Measurements from ENCODE around the gene ACOXL.

The ACOXL gene

GRCh38 chr2:110819711-110820110 lies 87.3 kb downstream of the ACOXL start:
- DNase-seq (ENCODE audit: insufficient read length, low spot score) (no peak), FAIRE-seq (no peak)

DNA sequence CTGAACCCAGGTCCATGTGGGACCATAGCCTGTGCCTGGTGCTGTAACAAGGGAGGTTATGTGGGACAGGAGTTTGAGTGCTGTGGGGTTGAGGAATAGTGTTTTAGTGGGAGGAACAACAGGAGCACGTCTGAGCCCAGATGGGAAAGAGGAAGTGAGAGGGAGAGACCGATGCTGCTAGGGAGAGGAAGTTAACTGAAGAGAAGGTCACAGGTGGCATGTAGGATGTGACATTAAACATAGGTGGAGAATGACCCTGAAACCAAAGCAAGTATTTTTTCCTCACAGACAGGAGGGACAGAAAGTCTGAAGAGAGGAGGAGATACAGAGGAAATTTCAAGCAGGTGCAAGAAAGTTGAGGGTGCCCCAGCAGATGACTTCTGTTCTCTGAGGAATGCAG lies 87.8 kb downstream of the ACOXL start:
- DNase-seq (ENCODE audit: insufficient read length, low spot score), result no peak
- FAIRE-seq, result no peak

GRCh38 chr2:110823165-110823564 lies 90.8 kb downstream of the ACOXL start:
- FAIRE-seq, result no peak
- no peak for DNase-seq (ENCODE audit: insufficient read length, low spot score)

DNA sequence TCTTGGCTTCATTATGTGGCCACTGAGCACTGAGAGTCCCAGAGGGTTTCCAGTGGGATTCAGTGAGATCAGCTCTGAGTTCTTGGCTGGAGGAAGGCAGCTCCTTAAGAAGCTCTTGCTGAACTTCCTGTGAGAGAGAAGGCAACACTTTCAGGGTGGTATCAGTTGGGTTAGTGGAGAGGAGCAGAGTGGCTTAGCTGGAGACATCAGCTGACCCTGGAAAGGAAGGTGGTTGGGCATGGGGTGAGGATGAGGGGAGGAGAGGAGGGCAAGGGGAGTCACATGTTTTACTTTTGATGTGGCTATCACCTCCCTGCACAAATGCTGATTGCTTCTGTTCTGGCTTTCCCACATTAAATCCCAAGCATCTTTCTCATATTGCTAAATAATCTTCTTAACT lies 95.1 kb downstream of the ACOXL start:
- FAIRE-seq, result no peak
- no peak for DNase-seq (ENCODE audit: insufficient read length, low spot score)

DNA sequence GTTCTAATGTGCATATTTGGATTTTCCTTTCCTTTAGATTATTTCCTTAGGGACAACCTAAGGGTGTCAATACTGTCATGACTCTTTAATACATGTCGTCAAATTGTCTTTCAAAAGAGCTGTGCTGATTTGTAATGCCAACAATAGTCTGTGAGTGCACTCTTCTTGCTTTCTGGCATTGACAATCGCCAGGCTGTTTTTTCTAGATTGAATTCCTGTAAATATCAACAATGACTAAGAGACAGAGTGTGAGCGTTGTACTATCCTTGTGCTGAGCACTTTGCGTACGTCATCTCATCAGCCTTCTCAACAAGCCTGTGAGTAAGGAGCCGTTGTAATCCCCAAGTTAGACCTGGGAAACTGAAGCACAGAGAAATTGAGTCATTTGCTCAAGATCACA lies 96.0 kb downstream of the ACOXL start:
- DNase-seq (ENCODE audit: insufficient read length, low spot score), result no peak
- no peak for FAIRE-seq

DNA sequence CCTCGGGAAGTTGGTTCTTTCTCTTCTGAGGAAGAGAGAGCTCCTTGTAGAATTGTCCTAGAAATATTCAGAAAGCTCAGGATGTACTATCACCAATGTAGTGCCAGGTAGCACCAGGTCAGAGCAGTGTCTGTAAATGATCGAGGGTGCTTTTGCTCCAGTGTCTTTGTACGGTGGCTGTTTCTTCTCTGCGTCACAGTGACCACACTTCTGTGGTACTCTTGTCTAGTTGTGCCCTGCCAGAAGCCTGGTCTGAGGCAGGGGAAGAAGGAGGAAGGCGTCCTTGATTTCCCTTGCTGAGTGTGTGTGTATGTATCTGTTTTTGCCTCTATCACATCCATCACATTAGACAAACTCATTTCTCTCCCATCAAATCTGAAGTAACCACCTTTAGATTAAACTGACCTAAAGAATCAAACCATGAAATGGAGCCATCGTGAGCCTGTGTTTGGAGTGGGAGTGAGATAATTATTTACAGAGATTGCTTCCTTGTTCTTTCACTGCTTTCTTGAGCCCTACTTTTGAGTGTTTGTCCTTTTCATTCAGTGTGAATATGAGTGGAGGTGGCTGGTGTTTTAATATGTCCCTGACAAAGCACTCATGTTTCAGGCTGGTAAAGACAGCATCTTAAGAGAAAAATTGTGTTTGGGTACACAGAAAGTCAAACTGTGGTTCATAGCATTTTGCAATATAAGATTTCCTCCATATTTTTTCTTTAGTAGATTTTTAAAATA lies 97.2 kb downstream of the ACOXL start:
- DNase-seq (ENCODE audit: insufficient read length, low spot score), result no peak
- FAIRE-seq, result no peak

DNA sequence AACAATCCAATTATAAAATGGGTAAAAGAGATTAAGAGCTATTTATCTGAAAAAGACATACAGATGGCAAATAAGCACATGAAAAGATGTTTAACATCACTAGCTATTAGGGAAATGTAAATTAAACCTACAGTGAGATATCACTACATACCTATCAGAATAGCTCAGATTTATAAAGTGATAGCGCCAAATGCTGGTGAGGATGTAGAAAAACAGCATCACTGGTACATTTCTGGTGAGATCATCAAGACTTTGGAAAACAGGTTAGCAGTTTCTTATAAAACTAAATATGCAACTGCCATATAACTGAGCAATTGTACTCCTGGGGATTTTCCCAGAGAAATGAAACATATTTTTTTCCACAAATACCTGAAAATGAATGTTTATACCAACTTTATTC lies 100.4 kb downstream of the ACOXL start:
- FAIRE-seq (no peak), DNase-seq (ENCODE audit: insufficient read length, low spot score) (no peak)

- no peak for FAIRE-seq
- no peak for DNase-seq (ENCODE audit: insufficient read length, low spot score)
Measured at GRCh38 chr2:110834134-110834827, 101.9 kb downstream of the ACOXL start.

GRCh38 chr2:110836671-110837070 lies 104.3 kb downstream of the ACOXL start:
- DNase-seq (ENCODE audit: insufficient read length, low spot score) (no peak), FAIRE-seq (no peak)

DNA sequence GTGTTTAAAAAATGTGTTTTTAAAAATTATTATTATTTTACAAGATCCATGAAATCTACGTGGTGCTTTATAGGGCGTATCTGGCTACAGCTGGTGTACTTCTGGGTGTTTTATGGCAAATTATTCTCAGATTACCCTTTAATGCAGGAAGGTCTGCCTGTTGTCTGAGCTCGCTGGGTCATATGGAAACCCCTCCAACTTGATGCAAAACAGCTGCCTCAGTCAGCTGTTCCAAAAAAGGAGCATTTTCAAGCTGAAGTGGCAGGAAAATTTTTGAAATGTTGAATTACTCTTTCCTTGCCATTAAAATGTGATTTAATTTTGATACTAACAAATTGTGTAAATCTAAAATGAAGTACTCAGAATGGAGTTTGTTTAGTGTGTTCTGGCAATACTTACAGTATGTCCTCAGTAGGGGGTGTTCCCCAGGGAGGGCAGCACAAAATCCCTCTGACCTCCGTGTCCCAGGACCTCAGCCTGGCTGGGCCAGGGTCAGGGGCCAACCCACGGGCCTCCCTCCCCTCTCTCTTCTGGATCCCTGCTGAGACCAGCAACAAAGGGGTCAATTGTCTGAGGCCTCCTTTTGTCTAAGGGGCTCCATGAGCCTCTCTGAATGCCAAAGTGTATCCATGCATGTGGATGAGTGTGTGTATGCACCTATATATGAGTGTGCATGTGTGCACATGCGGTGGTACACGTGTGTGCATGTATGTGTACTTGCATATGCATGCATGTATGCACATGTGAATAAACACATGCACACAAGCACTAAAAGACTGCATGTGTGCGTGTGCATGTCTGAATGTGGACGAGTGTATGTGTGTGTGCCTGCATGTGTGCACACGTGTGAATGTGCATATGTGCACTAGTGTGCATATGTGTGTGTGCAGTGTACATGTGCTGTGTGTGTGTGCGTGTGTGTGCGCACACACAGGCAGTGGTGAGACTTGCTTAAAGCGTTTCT lies 105.4 kb downstream of the ACOXL start:
- peak; percentile 64 for FAIRE-seq
- no peak for DNase-seq (ENCODE audit: insufficient read length, low spot score)

DNA sequence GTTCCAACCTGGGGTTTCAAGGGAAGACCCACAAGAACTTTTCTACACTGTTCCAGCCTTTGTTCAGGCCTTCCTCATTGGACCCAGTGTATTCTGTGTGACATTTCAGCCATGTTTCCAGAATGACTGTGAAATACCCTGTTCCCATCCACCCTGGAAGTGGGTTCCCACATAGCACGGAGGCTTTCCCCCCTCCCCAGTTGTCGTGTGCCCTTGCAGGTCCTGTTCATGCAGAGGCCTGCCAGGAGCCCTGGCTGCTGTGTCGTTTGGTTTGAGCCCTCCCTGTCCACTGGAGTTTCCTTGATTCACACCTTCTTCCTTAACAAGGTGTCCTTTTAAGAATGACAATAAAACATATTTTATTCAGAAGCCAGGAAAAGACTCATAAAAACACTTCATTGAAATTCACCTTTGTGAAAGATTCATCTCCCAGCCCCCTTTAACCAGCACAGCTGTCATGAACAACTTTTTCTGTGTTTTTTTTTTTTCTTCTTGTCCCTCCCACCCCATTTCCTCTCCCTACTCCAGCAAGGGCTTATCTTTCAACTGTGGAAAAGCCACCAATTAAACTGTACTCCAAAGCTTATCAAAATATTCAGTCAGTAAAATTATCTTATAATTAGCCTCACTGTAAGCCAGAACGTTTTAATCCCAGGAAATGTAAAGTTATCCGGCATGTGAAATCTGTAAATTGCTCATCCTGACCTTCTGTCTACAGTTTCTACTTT lies 106.4 kb downstream of the ACOXL start:
- FAIRE-seq, result no peak
- no peak for DNase-seq (ENCODE audit: insufficient read length, low spot score)

GRCh38 chr2:110840508-110840907 lies 108.1 kb downstream of the ACOXL start:
- no peak for FAIRE-seq
- no peak for DNase-seq (ENCODE audit: insufficient read length, low spot score)

DNA sequence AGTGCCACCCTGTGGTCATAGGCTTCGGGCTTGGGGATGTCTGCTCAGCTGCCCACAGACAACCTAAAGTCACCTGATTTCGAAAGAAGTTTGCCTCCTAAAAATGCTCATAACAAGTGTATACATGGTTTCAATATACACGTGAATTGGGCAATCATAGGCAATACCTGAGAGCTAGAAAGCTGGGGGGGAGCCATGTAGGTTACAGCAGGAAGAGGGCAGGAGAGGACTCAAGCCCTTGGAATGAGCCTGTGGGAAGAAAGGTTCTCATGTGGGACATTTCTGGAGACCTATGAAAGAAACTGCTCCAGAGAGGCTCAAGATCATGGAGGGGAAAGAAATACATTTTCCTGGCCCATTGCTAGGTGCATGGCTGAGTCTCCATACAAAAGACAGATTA lies 109.7 kb downstream of the ACOXL start:
- no peak for DNase-seq (ENCODE audit: insufficient read length, low spot score)
- FAIRE-seq, result no peak

DNA sequence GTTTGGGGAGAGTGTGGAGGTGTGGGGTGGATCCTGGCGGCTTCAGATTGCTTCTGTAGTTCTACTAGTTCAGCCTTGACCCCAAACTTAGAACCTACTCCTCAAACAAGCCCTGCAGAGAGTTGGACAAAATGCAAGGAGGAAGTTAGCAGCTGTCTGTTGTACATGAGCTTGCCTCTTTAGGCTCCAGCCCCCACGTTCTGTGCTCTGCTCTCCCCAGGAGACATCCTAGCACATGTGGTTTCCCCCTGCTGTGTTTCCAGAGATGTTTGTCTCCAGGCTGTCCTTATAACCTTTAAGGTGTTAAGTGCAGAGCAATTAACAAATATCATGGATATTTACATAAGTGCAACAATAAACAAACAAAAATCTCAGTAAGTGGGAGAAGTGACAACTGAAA lies 111.1 kb downstream of the ACOXL start:
- FAIRE-seq (no peak), DNase-seq (ENCODE audit: insufficient read length, low spot score) (no peak)

- no peak for FAIRE-seq
- no peak for DNase-seq (ENCODE audit: insufficient read length, low spot score)
Measured at GRCh38 chr2:110843959-110844510, 111.7 kb downstream of the ACOXL start.

DNA sequence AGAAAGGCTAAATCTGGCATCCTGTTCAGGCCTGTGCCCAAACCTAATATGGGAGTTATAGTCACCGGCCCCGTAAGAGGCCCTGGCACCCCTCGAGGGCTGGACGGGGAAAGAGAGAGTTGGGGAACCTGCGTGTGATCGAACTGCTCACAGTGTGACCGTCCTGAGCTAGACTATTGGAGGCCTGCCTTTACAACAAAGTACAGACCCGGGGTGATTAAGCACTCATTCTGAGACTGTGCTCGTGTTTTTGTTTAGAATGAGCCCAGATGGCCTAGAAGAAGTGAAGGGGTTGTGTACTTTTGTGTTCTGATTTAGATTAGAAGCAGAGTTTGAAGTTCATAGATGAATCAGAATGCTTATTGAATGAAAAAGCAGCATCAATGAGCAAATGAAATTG lies 115.3 kb downstream of the ACOXL start:
- no peak for FAIRE-seq
- no peak for DNase-seq (ENCODE audit: insufficient read length, low spot score)

- FAIRE-seq (no peak), DNase-seq (ENCODE audit: insufficient read length, low spot score) (no peak)
Measured at GRCh38 chr2:110848071-110848470, 115.7 kb downstream of the ACOXL start.

GRCh38 chr2:110848519-110849030 lies 116.2 kb downstream of the ACOXL start:
- DNase-seq (ENCODE audit: insufficient read length, low spot score), result no peak
- no peak for FAIRE-seq

DNA sequence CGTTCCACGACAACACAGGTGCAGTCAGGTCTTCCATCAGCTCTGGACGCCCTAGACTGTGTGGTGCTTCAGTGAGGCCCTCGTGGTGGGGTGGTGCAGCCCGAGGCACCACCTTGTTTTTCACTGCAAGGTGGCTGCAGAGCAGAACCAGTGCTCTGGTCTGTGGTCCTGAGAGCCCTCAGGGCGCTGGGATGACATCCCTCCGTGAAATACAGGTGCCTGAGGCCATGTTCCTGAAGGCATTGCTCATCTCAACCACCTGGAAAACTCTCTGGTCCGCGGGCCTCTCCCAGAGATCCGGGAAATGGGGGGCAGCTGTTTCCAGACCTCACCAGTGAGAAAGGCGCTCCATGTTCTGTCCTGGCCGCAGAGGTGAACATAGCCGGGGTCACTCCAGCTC lies 119.2 kb downstream of the ACOXL start:
- FAIRE-seq (no peak), DNase-seq (ENCODE audit: insufficient read length, low spot score) (no peak)

- FAIRE-seq (no peak), DNase-seq (ENCODE audit: insufficient read length, low spot score) (no peak)
Measured at GRCh38 chr2:110852051-110852450, 119.7 kb downstream of the ACOXL start.
